Erythroblast (primary cell): ENCODE results near the gene SERPINA4.

Experiments used
- GATA1 ChIP-seq: IDR thresholded peaks from 2 replicates; pipeline ENCODE4 v1.6.1; 2011; ENCODE audit warnings: low read depth, mild to moderate bottlenecking, control low read depth, low read length, moderate library complexity
- POLR2A ChIP-seq: IDR thresholded peaks from 2 replicates; pipeline ENCODE4 v1.6.1; 2011; ENCODE audit warnings: mild to moderate bottlenecking, low read length

DNA sequence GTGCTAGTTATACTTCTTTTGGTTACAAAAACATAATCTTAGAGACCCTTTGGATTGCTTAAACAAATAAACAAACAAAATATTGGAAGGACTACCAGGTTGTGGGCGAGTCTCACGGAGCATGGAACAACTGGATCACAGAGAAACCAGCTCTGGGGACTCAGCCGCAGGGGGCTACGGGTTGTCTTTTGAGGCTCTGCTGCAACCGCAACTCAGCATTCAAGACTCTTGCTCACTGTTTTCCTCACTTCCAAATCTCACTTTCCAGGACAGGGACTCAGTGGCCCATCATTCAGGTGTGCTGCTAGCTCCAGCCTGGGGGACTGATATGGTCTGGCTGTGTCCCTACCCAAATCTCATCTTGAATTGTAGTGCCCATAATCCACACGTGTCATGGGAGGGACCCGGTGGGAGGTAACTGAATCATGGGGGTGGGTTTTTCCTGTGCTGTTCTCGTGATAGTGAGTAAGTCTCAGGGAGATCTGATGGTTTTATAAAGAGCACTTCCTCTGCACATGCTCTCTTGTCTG lies 14.0 kb upstream of the SERPINA4 start:
- TF ChIP-seq POLR2A: no peak
- no peak for TF ChIP-seq GATA1
